HG03064 (cell line): ENCODE data around the gene OGFOD2.

ENCODE experiments used
- ATAC-seq: cut with Tn5 transposase; IDR thresholded peaks from one replicate; pipeline ENCODE4 v1.9.1; 2021; ENCODE audit warnings: low read depth; ENCODE audit not compliant: unreplicated experiment

OGFOD2 gene

GRCh38 chr12:123024819-123025391, 49.9 kb downstream of the OGFOD2 start:
- ATAC-seq = no peak

GRCh38 chr12:123026094-123026853, 51.2 kb downstream of the OGFOD2 start:
- ATAC-seq = no peak

- no peak for ATAC-seq
These were observed 52.8 kb downstream of the OGFOD2 start for GRCh38 chr12:123027726-123028445.

- ATAC-seq = no peak
These were observed 53.4 kb downstream of the OGFOD2 start for GRCh38 chr12:123028475-123028874.

GRCh38 chr12:123029550-123029949, 54.5 kb downstream of the OGFOD2 start:
- ATAC-seq = no peak
